ENCODE data around the gene ACOT12.
A peak's percentile ranks its signal among the peaks of the same experiment; 100 is the strongest.
"Not testable (repeated sequence)": the region's sequence is repeated elsewhere in the genome, so short reads cannot be mapped to it uniquely, and the experiment has no call there.

The ACOT12 gene

DNA sequence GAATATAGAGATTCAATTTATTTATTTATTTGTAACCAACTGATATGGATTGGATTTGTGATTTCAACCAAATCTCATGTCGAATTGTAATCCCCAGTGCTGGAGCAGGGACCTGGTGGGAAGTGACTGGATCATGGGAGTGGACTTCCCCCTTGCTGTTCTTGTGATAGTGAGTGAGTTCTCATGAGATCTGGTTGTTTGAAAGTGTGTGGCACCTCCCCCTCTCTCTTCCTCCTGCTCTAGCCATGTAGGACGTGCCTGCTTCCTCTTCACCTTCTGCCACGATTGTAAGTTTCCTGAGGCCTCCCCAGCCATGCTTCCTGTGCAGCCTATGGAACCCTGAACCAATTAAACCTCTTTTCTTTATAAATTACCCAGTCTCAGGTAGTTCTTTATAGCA, 55.7 kb downstream of the ACOT12 start:
- not testable (repeated sequence) for DNase-seq (ENCODE audit: low read depth)

- no peak for DNase-seq (ENCODE audit: low read depth)
Measured at GRCh38 chr5:81337803-81338202, 56.1 kb downstream of the ACOT12 start.

DNA sequence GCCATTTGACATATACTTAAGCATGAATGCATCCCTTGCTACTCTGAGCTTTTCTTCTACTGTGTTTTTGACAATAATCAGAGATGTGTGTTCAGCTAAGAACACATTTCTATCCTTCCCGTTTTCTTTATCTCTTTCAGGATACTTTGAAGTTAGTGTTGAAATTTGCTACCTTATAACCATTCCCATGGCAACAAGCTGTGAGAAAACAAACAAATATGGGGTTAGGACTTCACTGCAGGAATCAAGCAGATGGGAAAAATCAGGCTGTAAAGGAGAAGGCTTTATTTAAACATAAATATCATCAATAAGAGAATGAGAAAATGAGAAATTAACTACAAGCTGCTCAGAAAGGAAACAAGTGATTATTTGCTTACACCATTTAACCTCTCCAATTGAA, 57.4 kb downstream of the ACOT12 start:
- DNase-seq (ENCODE audit: low read depth) = no peak

GRCh38 chr5:81335946-81336345, 58.0 kb downstream of the ACOT12 start:
- no peak for DNase-seq (ENCODE audit: low read depth)

- no peak for DNase-seq (ENCODE audit: low read depth)
Measured at GRCh38 chr5:81334304-81335061, 59.5 kb downstream of the ACOT12 start.

- no peak for DNase-seq (ENCODE audit: low read depth)
Measured at GRCh38 chr5:81326554-81326953, 67.4 kb downstream of the ACOT12 start.

- no peak for DNase-seq (ENCODE audit: low read depth)
Measured at GRCh38 chr5:81317536-81317935, 76.4 kb downstream of the ACOT12 start.

GRCh38 chr5:81316571-81316970, 77.4 kb downstream of the ACOT12 start:
- DNase-seq (ENCODE audit: low read depth) = no peak

DNA sequence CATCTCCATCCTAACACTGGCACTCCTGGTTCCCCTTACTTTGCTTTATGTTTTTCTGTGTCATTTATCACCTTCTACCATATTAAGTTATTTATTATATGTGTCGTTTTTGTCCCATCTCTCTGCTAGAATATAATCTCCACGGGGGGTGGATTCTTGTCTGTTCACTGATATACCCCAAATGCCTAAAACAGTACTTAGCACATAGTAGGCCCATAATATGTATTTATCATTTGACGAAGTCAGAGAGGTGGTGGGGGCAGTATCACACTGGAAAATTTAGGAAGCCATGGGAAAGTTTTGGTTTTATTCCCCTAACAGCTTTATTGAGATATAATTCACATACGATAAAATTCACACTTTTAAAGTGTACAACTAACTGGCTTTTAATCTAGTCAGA, 78.1 kb downstream of the ACOT12 start:
- DNase-seq (ENCODE audit: low read depth) = no peak

DNA sequence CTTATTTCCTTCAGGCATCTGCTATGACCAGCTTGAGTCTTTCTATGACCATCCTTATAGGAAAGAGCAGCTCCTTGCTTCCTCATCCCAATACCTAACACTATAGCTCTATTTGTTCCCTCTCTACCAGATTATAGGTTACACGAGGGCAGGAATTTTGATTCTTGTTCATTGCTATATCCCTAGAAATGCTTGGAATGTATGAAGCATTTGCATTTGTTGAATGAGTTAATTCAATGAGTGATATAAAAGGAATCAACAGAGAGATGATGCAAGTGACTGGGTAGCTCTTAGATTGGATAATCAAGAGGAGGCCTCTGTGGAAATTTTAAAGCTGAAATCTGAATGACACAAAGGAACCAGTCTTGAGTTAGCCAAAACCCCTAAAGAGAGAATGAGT, 78.6 kb downstream of the ACOT12 start:
- no peak for DNase-seq (ENCODE audit: low read depth)

- DNase-seq (ENCODE audit: low read depth) = no peak
Measured at GRCh38 chr5:81314581-81314980, 79.4 kb downstream of the ACOT12 start.

GRCh38 chr5:81313686-81314085, 80.2 kb downstream of the ACOT12 start:
- no peak for DNase-seq (ENCODE audit: low read depth)

DNA sequence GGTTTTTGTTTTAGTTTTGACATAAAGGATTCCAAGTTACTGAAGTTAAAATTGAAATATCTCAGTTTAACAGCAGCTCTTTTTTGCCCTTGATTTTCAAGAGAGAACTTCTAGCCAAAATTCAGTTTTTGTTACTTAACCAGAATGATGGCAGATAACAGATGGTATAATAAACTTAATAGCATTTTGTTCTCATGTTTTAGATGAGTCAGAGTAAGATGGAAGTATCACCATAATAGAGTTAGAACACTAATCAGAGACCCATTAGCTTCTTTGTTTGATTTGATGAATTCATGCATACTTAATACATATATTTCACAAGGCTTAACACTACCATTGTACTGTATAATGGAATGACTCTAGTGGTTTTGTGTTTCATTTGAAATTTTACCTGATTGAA, 80.7 kb downstream of the ACOT12 start:
- no peak for DNase-seq (ENCODE audit: low read depth)

DNA sequence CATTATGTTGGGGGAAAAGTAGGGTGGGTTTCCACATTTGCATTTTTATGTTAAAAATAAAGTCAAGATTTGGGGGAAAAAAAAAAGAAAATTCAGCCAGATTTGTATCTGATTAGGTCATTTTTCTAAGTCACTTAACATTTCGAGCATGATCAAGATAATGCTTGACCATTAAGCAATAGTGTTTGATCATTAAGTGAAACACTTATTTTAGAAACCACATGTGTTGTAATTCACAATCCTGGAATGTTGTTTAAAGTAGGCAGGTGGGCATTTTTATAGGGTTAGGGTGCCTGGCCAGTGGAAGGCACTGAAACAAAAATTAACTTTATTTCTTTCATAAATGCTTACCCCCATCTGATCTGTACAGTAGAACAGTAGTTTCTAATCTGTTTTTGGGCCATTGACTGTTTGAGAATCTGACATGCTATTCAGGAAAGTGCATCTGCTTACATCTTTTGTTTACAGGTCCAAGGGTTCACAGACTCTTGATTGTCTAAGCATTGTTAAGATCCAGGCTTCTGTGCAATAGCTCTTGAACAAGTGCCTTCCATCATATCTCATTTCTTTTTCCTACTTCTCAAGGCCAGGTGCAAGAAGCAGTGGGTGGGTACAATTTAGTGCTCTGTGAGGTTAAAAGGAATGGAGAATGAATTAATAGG, 83.4 kb downstream of the ACOT12 start:
- DNase-seq (ENCODE audit: low read depth) = no peak

DNA sequence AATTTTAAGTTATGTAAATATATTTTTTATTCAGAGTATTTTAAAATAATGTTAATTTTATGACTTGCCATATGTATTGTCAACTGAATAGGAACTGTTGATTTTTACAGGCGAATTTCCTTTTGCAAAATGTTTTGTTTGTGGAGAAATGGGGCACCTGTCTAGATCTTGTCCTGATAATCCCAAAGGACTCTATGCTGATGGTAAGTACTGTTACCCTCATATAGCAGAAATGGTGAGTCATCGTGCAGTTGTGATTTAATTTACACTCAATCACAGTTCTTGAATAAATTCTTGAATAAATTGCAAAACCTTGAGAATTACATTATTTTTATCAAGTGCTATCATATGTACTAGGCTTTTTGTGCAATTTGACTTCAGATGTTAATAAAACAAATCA, 85.1 kb downstream of the ACOT12 start:
- no peak for DNase-seq (ENCODE audit: low read depth)

DNA sequence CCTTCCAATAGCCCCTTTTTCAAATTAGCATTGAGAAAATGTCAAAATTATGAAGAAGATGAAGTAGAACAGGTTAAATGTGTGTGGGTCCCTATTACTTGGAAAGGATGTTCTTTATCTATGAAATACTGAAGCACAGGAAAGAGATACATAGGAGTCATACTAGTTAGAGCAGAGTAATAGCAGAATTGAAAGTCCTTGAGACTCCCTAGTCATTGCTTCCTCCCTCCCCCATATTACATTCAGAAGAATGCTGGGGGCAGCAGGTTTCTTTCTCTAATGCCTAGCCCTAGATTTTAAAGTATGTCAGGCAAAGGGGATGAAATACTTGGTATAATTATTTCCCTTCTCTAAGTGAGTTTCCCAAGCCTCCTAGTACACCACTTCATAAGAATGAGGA, 88.1 kb downstream of the ACOT12 start:
- DNase-seq (ENCODE audit: low read depth) = no peak

DNA sequence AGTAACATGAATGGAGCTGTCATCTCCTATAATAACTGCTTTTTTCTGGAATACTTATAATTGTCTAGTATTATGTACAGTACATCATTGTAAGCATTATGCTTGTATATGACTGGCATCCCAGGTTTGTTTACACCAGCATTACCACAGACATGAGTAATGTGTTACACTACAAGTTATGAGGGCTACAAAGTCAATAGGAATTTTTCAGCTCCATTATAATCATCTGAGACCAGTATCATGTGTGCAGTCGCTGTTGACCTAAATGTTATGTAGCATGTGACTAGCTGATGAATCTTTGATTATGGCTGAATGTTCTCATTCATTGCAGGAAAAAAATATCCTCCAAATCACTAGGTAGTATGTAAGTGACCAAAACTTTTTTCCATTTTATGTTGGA, 90.4 kb downstream of the ACOT12 start:
- DNase-seq (ENCODE audit: low read depth) = no peak

GRCh38 chr5:81302596-81302995, 91.3 kb downstream of the ACOT12 start:
- no peak for DNase-seq (ENCODE audit: low read depth)

DNA sequence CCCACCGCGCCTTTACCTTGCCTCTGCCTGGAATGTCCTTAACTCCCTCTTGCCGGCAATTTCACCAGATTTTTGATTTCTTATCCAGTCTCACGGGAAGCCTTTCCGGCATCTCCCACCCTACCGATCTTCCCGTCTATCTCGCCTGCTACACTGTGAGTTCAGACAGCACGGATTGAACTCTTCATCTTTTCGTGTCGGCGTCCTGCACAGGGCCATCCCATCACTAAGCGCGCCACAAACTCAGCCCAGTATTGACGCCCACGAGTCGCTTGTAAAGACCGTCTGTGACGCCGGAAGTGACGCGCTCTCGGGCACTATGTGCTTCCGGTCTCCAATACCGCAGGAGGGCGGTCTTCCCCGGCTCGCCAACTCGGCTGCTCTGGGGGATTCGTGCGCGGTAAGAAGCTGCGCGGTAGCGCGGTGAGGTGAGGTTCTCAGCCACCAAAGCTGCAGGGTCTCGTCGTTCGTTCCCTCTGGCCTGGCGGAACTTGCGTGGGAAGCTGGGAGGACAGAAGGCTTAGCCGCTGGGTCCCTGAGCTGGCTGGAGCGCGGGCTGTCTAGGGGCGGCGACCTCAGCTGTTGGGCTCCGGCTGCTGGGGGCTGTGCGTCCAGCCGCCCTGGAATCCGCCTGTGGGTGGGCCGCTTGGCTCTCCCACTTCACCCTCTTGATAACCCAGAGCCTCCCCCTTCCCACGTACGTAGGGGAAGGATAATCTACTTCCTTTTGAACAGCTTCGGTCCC, 92.5 kb downstream of the ACOT12 start, which contains the start of gene ZCCHC9:
ZCCHC9 (plus strand) TSS at position 317 of the 745 bp plus-strand sequence. CDS start 3,171 bp downstream, outside the sequence.
- DNase-seq (ENCODE audit: low read depth) = peak; percentile 89

DNA sequence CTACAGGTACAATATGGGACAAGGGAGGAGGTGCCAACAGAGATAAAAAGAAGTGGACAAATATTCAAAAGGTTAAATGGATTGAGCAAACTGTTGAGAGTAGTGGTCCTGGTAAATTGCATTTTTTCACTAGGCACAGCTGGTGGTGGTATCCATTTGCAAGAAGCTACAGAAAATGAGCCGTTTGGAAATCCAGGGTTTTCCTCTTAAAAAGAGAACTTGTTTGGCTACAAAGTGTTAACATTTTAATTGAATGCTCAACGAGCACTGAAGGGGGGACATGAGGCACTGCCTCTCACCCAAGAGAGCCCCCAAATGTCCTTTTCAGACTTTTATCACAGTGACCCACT, 93.0 kb downstream of the ACOT12 start:
- DNase-seq (ENCODE audit: low read depth) = no peak

GRCh38 chr5:81297531-81297930, 96.4 kb downstream of the ACOT12 start:
- no peak for DNase-seq (ENCODE audit: low read depth)

DNA sequence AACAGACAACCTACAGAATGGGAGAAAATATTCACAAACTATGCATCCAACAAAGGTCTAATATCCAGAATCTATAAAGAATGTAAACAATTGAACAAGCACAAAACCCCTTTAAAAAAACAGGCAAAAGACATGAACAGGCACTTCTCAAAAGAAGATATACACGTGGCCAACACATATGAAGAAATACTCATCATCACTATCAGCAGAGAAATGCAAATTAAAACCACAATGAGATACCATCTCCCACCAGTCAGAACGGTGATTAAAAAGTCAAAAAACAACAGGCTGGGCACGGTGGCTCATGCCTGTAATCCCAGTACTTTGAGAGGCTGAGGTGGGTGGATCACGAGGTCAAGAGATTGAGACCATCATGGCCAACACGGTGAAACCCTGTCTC, 99.9 kb downstream of the ACOT12 start:
- DNase-seq (ENCODE audit: low read depth) = not testable (repeated sequence)

DNA sequence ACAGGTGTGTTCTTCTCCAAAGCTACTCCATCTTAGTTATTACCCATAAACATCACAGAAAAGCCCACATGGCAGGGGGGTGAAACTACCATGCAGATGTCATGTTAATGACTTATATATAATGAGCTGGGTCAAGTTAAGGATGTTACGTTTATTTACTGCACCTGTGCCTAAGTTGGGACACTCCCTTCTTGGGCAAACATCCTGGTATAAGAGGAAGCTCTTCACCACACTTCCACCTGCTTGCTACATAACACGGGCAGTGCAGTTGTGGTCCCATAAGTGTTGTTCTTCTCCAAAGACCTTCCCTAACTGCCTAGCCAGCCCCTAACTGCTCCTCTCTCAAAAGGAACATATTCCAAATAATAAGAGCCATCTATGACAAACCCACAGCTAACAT, 101.8 kb downstream of the ACOT12 start:
- DNase-seq (ENCODE audit: low read depth) = no peak

Measured in activated T-cell treated with anti-CD3 and anti-CD28 coated beads for 48 hours (primary cell).